Fibroblast of the conjunctiva (primary cell): ENCODE data around the gene CCDC157.

Source experiments
- DNase-seq: peaks from one replicate; pipeline ENCODE4 v3.0.0-alpha.2; 2010; ENCODE audit warnings: low read depth

Gene CCDC157

GRCh38 chr22:30356449-30357235, at the start of gene CCDC157, which contains the start of gene SF3A1:
Gene CCDC157, plus strand, starts transcription at chr22:30357007. Its CDS starts 8,994 bp downstream, at chr22:30366001.
Gene SF3A1, minus strand, starts transcription at chr22:30356894. Its CDS starts 102 bp downstream, at chr22:30356792.
- DNase-seq, result peak; percentile 75

DNA sequence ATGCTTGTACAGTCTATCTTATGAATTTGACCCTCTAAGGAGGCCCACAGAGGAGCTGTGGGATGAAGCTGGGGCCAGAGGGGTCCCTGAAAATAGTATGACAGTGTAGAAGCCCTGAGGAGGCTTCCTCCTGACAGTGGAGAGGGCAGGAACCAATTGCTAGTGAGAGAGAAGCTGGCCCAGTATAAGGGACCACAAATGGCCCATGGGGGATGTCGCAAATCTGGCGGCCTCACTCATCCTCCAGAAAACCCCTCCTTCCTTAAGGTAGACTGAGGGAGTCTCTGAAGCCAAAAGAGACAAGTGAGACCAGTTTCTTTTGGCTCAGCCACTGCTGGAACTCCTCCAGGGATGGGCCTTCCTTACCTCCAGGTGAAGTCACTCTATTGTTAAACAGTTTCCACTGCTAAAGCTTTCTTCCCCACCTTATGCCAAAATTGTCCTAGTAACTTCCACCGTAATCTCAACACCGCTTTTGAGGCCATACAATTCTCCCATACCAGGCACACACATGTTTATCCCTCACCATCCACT, 49.7 kb upstream of the CCDC157 start:
- DNase-seq, result no peak

GRCh38 chr22:30308093-30308492, 48.7 kb upstream of the CCDC157 start:
- no peak for DNase-seq

- DNase-seq, result no peak
Observed at GRCh38 chr22:30308518-30309230, 48.1 kb upstream of the CCDC157 start.

- peak; percentile 30 for DNase-seq
Observed at GRCh38 chr22:30309951-30310741, 46.7 kb upstream of the CCDC157 start.

- peak; percentile 49 for DNase-seq
Observed at GRCh38 chr22:30310881-30311771, 45.7 kb upstream of the CCDC157 start.

DNA sequence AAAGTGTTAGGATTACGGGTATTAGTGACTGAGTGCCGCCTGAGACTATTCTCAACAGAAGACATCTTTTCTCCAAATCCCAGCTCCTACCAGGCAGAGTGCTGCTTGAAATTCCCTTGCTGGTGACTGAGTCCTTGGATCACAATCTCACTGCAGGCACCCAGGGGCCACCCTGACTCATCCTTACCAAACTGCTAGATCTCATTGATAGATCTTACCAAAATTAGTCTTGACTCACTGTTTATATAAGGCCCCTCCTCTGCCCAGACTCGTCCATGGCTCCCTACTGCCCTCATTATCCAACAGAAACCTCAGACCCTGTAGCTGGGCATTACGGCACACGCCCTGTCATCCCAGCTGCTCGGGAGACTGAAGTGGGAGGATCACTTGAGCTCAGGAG, 44.8 kb upstream of the CCDC157 start:
- no peak for DNase-seq

- no peak for DNase-seq
Observed at GRCh38 chr22:30313527-30314363, 43.1 kb upstream of the CCDC157 start.

DNA sequence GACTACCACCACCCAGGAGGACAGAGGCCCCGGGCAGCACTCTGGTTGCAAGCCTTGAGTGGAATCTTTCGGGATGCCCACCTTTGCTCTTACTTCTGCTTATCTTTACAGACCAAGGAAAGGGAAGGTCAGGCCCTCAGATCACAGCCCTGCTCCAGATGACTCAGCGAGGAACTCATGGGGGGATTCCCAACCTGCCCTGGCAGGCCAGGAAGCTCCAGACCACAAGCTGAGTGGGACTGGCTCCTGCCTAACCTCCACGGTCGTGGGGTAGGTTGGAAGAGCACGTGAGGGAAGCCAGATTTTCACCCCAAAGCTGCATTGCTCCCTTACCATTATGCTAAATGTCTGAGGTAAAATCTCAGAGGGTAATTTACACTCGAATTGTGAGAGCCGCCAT, 41.9 kb upstream of the CCDC157 start:
- DNase-seq, result no peak

DNA sequence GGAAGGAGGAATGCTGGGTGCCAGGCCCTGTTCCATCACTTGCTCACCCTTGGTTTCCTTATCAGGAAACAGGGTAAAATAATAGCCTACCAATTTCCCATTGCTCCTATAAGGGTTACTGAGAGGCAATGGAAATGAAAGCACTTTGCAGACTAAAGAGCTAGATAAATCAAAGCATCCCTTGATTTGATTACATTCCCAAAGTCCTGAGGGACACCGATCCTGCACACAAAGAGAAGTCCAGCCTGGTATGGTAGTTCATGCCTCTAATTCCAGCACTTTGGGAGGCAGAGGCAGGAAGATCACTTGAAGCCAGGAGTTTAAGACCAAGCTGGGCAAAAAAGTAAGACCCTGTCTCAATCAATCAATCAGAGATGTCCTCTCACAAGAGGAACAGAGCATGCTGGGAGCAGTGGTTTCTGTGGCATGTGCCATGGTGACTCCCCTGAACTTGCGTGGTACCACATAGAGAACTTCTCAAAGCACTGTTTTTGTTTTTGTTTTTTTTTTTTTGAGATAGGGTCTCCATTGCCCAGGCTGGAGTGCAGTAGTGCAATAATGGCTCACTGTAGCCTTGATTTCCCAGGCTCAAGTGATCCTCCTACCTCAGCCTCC, 40.7 kb upstream of the CCDC157 start:
- no peak for DNase-seq

DNA sequence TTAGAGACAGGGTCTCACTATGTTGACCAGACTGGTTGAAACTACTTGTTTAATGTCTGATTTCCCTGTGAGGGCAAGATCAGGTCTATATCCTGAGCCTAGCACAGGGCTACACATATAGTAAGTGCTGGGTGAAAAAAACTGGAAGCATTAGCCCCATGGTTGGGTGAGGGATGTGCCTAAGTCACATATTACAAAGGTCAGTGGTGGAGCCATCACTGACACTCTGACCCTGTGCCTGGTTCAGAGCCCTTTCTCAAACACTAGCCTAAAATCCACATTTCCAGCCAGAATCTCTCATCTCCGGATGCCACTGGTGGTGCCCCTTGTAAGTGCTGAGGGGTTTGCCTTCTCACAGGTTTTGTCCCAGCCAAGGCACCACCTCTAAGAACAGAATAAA, 39.0 kb upstream of the CCDC157 start:
- no peak for DNase-seq

GRCh38 chr22:30318799-30319419, 37.9 kb upstream of the CCDC157 start:
- DNase-seq, result no peak

GRCh38 chr22:30320021-30320556, 36.7 kb upstream of the CCDC157 start:
- no peak for DNase-seq

- DNase-seq, result no peak
Observed at GRCh38 chr22:30321461-30321860, 35.3 kb upstream of the CCDC157 start.

GRCh38 chr22:30323246-30323645, 33.6 kb upstream of the CCDC157 start:
- no peak for DNase-seq

- DNase-seq, result no peak
Observed at GRCh38 chr22:30324014-30324730, 32.6 kb upstream of the CCDC157 start.

DNA sequence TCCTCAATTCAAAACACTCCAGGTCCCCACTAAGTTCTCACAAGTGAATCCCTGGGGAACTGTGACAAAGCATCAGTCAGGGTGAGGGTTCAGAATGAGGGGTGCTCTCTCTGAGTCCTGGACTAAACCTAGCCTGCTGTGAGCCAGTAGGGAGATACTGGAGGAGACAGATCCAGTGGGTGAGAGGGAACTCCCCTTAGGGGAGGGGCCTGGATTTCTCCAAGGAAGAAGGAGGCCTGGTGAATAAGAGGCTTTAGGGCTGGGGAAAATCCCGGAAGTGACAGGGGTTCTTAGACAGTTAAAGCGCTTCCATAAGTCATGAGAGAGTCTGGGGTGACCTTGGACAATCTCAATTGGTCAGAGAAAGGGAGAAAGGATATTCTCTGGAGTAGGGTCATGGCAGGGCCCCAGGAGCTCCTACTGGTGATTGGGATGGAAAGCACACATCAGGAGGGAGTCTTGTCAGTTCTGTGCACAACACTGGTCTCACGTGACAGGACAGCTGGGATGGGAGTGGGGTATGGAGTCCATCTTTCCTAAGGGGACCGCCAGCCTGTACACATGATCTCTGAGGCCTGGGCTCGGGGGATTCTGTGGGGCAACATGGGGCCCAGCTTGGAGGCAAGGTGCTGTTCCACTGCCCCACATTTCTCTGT, 31.6 kb upstream of the CCDC157 start:
- peak; percentile 37 for DNase-seq

DNA sequence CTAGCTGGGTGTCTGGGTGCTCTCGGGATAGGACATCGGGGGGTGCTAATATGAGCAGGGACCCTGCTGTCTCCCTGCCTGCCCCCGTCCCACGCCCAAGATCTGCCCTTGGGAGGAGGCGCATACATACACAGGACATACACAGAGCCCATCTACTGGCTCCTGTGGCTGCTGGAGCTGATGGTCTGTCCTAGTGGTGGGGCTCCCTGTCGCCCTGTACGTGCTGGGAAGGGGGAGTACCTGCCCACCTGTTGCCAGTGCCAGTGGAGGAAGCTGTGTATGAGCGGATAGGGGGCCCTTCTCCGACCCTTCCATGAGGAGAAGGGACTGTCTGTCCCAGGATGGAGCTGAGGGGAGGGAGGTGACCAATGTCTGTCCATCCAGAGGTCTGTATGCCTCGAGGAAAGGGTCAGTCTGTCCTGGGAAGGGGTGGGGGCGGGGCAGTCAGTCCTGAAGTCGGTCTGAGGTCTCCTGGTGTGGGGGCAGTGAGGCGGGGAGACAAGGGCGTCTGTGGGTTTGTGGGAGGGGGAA, 31.0 kb upstream of the CCDC157 start:
- no peak for DNase-seq
